Ishikawa (cell line): ENCODE results near the gene ADAM19.
A peak's percentile ranks its signal among the peaks of the same experiment; 100 is the strongest.

ENCODE experiments used
- CEBPB ChIP-seq: IDR thresholded peaks from 2 replicates; pipeline ENCODE4 v1.6.1; 2012
- CREB1 ChIP-seq: IDR thresholded peaks from 2 replicates; pipeline ENCODE4 v1.6.1; 2012; ENCODE audit warnings: low read depth
- EGR1 ChIP-seq: IDR thresholded peaks from 2 replicates; pipeline ENCODE4 v1.6.1; 2012
- EP300 ChIP-seq: IDR thresholded peaks from 2 replicates; pipeline ENCODE4 v1.6.1; 2012; ENCODE audit warnings: borderline replicate concordance
- FOXM1 ChIP-seq: IDR thresholded peaks from 2 replicates; pipeline ENCODE4 v1.6.1; 2012; ENCODE audit warnings: low read depth, borderline replicate concordance
- NFIC ChIP-seq: IDR thresholded peaks from 2 replicates; pipeline ENCODE4 v1.6.1; 2012
- RAD21 ChIP-seq: IDR thresholded peaks from 2 replicates; pipeline ENCODE4 v1.6.1; 2012; ENCODE audit warnings: low read depth
- TCF12 ChIP-seq: IDR thresholded peaks from 2 replicates; pipeline ENCODE4 v1.6.1; 2012; ENCODE audit warnings: low read depth
- TEAD4 ChIP-seq: IDR thresholded peaks from 2 replicates; pipeline ENCODE4 v1.6.1; 2012
- YY1 ChIP-seq: IDR thresholded peaks from 2 replicates; pipeline ENCODE4 v1.6.1; 2012; ENCODE audit warnings: low read depth
- TF ChIP-seq, protein P1 (sequence below): IDR thresholded peaks from 2 replicates; pipeline ENCODE4 v1.6.1; 2012

DNA sequence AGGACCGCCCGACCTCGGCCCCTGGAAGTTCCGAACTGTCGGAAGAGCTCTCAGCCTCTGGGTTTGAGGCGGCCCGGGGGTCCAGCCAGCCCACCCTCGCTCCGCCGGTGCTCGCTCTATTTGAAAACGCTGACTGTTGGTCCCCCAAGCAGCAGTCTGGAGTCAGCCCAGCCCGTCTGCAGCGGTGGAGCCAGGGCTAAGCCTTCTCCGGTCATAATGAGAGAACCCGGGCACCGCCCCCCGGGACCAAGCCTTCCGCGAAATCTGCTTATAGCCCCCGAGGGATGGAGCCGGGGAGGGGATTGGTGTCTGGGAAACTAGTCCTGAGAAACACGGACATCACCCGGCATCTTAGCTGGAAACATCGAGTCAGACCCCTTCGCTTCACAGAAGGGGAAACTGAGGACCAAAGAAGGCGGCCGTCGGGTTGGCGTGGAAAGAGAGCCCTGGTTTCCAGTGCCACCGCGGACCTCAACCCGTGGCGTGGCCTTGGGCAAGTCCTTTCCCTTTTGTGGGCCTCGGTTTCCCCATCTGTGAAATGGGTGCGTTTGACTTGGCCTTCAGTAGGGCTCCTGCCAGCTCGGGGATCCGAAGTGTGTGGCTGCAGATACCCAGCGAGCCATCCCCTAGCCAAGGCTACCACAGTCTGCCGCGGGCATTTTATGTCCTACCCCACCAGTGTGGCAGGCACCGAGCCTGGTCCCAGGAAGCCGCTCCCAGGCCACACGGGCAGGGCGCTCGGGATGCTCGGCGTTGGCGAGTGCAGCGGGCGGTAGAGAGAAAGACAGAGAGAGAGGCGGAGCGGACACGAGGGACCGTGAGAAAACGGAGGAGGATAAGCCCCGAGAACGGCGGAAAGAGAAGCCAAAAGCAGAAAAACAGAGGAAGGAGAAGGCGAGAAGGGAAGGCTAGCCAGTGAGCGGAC is 857 bp downstream of the ADAM19 start:
- TF ChIP-seq NFIC (no peak), CEBPB (no peak), EP300 (no peak), FOXM1 (no peak), CREB1 (no peak), RAD21 (no peak), TEAD4 (no peak), TCF12 (no peak), YY1 (no peak), EGR1 (no peak)
- TF ChIP-seq, protein P1, sequence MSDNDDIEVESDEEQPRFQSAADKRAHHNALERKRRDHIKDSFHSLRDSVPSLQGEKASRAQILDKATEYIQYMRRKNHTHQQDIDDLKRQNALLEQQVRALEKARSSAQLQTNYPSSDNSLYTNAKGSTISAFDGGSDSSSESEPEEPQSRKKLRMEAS = peak; percentile 39
